Gastrocnemius medialis (tissue), 4 donors: ENCODE results near the gene ZNF330.

Source experiments
- CTCF ChIP-seq, 5 experiments: fragments of 450-650 bp in 3 of 5; fragments of 200-600 bp in 2 of 5; sonication (generic) in 2 of 5; IDR thresholded peaks in 4 of 5; conservative IDR thresholded peaks in 1 of 5; 1 replicate in 4 of 5; 2 replicates in 1 of 5; pipeline ENCODE4 v1.5.1; 2016 to 2019; ENCODE audit warnings: antibody characterized with exemption in 5 of 5, mild to moderate bottlenecking in 3 of 5, moderate library complexity in 3 of 5
- POLR2A ChIP-seq, 2 donors: fragments of 450-650 bp; IDR thresholded peaks; one replicate each; pipeline ENCODE4 v1.6.1; 2017; ENCODE audit warnings: antibody characterized with exemption in 2 of 2, mild to moderate bottlenecking in 2 of 2, moderate library complexity in 2 of 2

DNA sequence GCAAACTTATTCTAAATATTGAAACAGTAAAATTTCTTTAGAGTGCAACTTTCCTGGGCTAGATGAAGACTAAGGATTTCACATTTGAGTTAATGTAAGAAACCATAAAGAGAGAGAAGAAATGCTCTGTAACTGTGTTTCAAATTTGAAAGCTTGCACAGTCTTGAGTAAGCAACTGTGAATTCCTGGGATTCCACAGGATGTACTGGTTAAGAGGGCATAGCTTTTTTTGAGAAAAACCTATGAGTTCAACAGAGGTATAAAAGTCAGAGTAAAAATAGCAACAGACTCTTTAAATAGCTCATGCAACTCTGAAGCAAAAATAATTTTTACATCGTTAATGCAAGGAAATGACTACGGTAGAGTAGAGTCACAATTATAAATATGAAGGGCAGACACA, 25.5 kb downstream of the ZNF330 start:
- TF ChIP-seq CTCF (IDR thresholded peaks at IDR 0.05 in 4 of 5, conservative IDR thresholded peaks at IDR 0.05 in 1 of 5) (no peak), POLR2A (IDR thresholded peaks at IDR 0.05) (no peak)
